GM19099 (cell line): ENCODE results near the gene LOXL3.

Experiments
- POLR2A ChIP-seq: IDR thresholded peaks from 3 replicates; pipeline ENCODE4 v1.6.1; 2011; ENCODE audit warnings: low read depth; ENCODE audit not compliant: insufficient read length; ENCODE audit errors: extremely low read depth

LOXL3 gene

DNA sequence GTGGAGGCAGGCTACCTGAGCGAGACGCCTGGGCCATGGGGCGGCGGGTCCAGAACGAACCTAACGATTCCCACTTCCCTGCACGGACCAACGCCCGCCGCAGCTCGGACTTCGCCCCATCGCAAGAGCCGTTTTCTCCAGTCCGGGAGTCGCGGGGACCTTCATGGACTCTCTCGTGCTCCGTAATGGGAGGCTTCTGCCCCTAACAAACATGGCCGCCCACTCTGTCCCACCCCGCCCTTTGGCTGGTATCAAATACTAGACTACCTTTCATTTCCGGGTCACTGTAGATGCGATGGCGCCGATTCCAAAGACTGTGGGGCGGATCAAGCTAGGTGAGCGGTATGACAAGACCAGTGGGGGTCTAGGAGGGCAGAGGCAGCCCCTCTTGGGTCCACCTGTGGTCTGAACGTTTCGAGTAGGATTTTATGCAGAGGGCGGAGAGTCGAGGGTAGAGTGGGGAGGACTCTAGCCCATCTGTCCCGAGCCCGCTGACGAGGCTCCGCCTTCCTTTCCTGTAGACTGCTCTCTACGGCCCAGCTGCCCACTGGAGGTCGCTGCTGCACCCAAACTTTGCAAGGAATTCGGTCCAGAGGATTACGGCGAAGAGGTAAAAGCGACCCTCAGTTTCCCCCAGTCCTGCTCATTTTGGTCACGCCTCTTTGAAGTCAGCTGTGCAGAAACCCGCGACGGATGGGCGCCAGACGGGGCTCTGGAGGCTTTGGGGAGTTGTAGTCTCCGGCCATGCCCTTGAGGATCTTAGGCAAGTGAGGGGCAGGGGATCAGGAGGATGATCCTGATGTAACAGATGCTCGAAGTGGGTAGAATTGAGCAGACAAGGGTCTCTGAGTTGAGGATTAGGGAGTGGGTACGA, 70.7 kb downstream of the LOXL3 start, which contains the start of the genes CCDC142 and TTC31:
Gene CCDC142, minus strand, starts transcription at position 198 of the 874 bp plus-strand sequence. Its CDS starts 161 bp downstream, at position 37.
Gene TTC31, plus strand, starts transcription at position 281 of the 874 bp plus-strand sequence. Its CDS starts 15 bp downstream, at position 296.
- TF ChIP-seq POLR2A, result peak; percentile 80
